NB4 (cell line): Measurements from ENCODE around the gene NTN5.

Source experiments
- MYC ChIP-seq: IDR thresholded peaks from 2 replicates; pipeline ENCODE4 v1.6.1; 2011; ENCODE audit warnings: low read depth, low read length
- POLR2A ChIP-seq: IDR thresholded peaks from 2 replicates; pipeline ENCODE4 v1.6.1; 2011; ENCODE audit warnings: mild to moderate bottlenecking; ENCODE audit not compliant: insufficient read length; ENCODE audit errors: extremely low read depth
- TF ChIP-seq, protein P1 (sequence below): IDR thresholded peaks from one replicate; pipeline ENCODE4 v1.5.1; 2012; ENCODE audit warnings: low read depth, low read length
- TF ChIP-seq, protein P2 (sequence below): IDR thresholded peaks from 2 replicates; pipeline ENCODE4 v1.6.1; 2011; ENCODE audit warnings: low read depth, low read length

DNA sequence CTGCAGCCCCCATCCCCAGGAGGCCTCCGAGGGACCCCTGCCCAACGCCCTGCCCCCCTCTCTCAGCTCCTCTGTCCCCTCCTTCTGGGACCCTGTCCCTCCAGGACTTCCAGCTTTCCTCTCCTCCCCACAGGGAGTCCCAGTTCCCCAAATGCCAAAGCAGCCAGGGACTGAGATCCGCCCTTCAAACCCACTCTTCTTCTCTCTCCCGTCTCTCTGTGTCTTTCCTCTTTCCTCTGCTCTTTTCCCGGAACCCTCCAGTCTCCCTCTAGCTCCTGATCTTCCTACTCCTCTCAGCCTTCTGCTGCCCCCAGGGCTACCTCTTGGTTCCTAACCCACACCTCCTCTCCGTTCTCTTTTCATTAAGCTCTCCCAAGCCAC, 27.2 kb downstream of the NTN5 start:
- TF ChIP-seq, protein P1, sequence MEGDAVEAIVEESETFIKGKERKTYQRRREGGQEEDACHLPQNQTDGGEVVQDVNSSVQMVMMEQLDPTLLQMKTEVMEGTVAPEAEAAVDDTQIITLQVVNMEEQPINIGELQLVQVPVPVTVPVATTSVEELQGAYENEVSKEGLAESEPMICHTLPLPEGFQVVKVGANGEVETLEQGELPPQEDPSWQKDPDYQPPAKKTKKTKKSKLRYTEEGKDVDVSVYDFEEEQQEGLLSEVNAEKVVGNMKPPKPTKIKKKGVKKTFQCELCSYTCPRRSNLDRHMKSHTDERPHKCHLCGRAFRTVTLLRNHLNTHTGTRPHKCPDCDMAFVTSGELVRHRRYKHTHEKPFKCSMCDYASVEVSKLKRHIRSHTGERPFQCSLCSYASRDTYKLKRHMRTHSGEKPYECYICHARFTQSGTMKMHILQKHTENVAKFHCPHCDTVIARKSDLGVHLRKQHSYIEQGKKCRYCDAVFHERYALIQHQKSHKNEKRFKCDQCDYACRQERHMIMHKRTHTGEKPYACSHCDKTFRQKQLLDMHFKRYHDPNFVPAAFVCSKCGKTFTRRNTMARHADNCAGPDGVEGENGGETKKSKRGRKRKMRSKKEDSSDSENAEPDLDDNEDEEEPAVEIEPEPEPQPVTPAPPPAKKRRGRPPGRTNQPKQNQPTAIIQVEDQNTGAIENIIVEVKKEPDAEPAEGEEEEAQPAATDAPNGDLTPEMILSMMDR: no peak
- TF ChIP-seq POLR2A (no peak), MYC (no peak)
- TF ChIP-seq, protein P2, sequence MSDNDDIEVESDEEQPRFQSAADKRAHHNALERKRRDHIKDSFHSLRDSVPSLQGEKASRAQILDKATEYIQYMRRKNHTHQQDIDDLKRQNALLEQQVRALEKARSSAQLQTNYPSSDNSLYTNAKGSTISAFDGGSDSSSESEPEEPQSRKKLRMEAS: no peak
